Natural killer cell treated with Interleukin-12 subunit alpha and Interleukin-12 subunit beta and Interleukin-15 and Interleukin-18, amount 100 ng/mL, for 72 hours (primary cell): ENCODE data around the gene SCN5A. TPM values are rescaled to one million over a fixed set of nuclear protein-coding genes. Genes with fewer than 3 reads are reported as not detected.
A peak's percentile ranks its signal among the peaks of the same experiment; 100 is the strongest.

Source experiments
- ATAC-seq, 2 donors: fragments of 150-1000 bp; cut with Tn5 transposase in 1 of 2; sonication (Bioruptor Pico), chemical (Tn5 transposase) in 1 of 2; 2 replicates each; pipeline ENCODE4 v1.10.0; 2021
- DNase-seq: peaks from one replicate; pipeline ENCODE4 v3.0.0; 2022; ENCODE audit warnings: low spot score
- H3K27ac Mint-ChIP-seq, 2 donors: 1 replicate in 1 of 2; 2 replicates in 1 of 2; pipeline ENCODE4 v1.8.0; 2022; ENCODE audit warnings: mixed read lengths in 2 of 2, mild to moderate bottlenecking in 1 of 2, moderate library complexity in 1 of 2
- H3K27me3 Mint-ChIP-seq, 2 donors: 1 replicate in 1 of 2; 2 replicates in 1 of 2; pipeline ENCODE4 v1.8.0; 2022; ENCODE audit warnings: mixed read lengths in 2 of 2
- H3K36me3 Mint-ChIP-seq: one replicate; pipeline ENCODE4 v1.8.0; 2022; ENCODE audit warnings: mixed read lengths
- H3K4me1 Mint-ChIP-seq, 2 donors: 1 replicate in 1 of 2; 2 replicates in 1 of 2; pipeline ENCODE4 v1.8.0; 2022; ENCODE audit warnings: low read depth in 2 of 2, mixed read lengths in 2 of 2, mild to moderate bottlenecking in 1 of 2
- H3K4me3 Mint-ChIP-seq: one replicate; pipeline ENCODE4 v1.8.0; 2022; ENCODE audit warnings: mixed read lengths
- H3K9me3 Mint-ChIP-seq: 2 replicates; pipeline ENCODE4 v1.8.0; 2022; ENCODE audit warnings: mixed read lengths
- total RNA-seq, 2 donors: library from RNA; stranded (reverse); gene quantifications; one replicate each; pipeline ENCODE4 v1.2.3, GENCODE V29; 2022

The SCN5A gene
- under 1 TPM in 1 of 2 donors, not detected in 1; 0.14 TPM for total RNA-seq

GRCh38 chr3:38649500-38650247 lies at the start of gene SCN5A:
SCN5A (minus strand) TSS chr3:38649687; CDS start chr3:38633307, 16,380 bp downstream.
- Mint-ChIP-seq H3K4me3 (peak within 1 kb of the TSS; percentile 72), H3K9me3 (no peaks in the 10 kb centered on the region), H3K36me3 (no peaks in the 10 kb centered on the region), H3K27me3 (peaks cover 16 to 17% of the 10 kb centered on the region in 2 donors), H3K4me1 (peaks cover 0 to 2% of the 10 kb centered on the region in 2 donors), H3K27ac (no peak within 1 kb of the TSS)
- DNase-seq (no peak), ATAC-seq (peak; percentile 80 to 86)

- no peak overlapping the region for H3K27ac Mint-ChIP-seq
- ATAC-seq (no peak), DNase-seq (no peak)
- H3K9me3 Mint-ChIP-seq = no peaks in the 10 kb centered on the region
- no peaks in the 10 kb centered on the region for H3K4me1 Mint-ChIP-seq
- H3K4me3 Mint-ChIP-seq = no peak overlapping the region
- H3K27me3 Mint-ChIP-seq = peaks cover 11 to 15% of the 10 kb centered on the region in 2 donors
- no peaks in the 10 kb centered on the region for H3K36me3 Mint-ChIP-seq
These were observed 49.3 kb upstream of the SCN5A start for GRCh38 chr3:38698760-38699159.

- Mint-ChIP-seq H3K27me3 (peaks cover 11 to 15% of the 10 kb centered on the region in 2 donors), H3K27ac (no peak overlapping the region), H3K9me3 (no peaks in the 10 kb centered on the region), H3K4me3 (no peak overlapping the region), H3K4me1 (no peaks in the 10 kb centered on the region), H3K36me3 (no peaks in the 10 kb centered on the region)
- no peak for DNase-seq
- peak in 1 of 2 donors; percentile 17 for ATAC-seq
These were observed 48.6 kb upstream of the SCN5A start for GRCh38 chr3:38698061-38698460.

GRCh38 chr3:38696034-38696433 lies 46.5 kb upstream of the SCN5A start:
- ATAC-seq = no peak
- no peak for DNase-seq
- Mint-ChIP-seq H3K36me3 (no peaks in the 10 kb centered on the region), H3K4me1 (no peaks in the 10 kb centered on the region), H3K27ac (no peak overlapping the region), H3K27me3 (peaks cover 8 to 15% of the 10 kb centered on the region in 2 donors), H3K9me3 (no peaks in the 10 kb centered on the region), H3K4me3 (no peak overlapping the region)

GRCh38 chr3:38690185-38690584 lies 40.7 kb upstream of the SCN5A start:
- Mint-ChIP-seq H3K27me3 (peaks cover 14 to 23% of the 10 kb centered on the region in 2 donors), H3K4me1 (no peaks in the 10 kb centered on the region), H3K4me3 (no peak overlapping the region), H3K9me3 (no peaks in the 10 kb centered on the region), H3K27ac (no peak overlapping the region), H3K36me3 (no peaks in the 10 kb centered on the region)
- no peak for ATAC-seq
- no peak for DNase-seq

GRCh38 chr3:38689774-38690173 lies 40.3 kb upstream of the SCN5A start:
- H3K4me1 Mint-ChIP-seq = no peaks in the 10 kb centered on the region
- H3K36me3 Mint-ChIP-seq = no peaks in the 10 kb centered on the region
- H3K27me3 Mint-ChIP-seq = peaks cover 11 to 23% of the 10 kb centered on the region in 2 donors
- no peaks in the 10 kb centered on the region for H3K9me3 Mint-ChIP-seq
- H3K27ac Mint-ChIP-seq = no peak overlapping the region
- DNase-seq (no peak), ATAC-seq (no peak)
- no peak overlapping the region for H3K4me3 Mint-ChIP-seq

GRCh38 chr3:38689346-38689745 lies 39.9 kb upstream of the SCN5A start:
- no peak for ATAC-seq

GRCh38 chr3:38687321-38687720 lies 37.8 kb upstream of the SCN5A start:
- Mint-ChIP-seq H3K27ac (no peak overlapping the region), H3K27me3 (peaks cover 13 to 36% of the 10 kb centered on the region in 2 donors), H3K36me3 (no peaks in the 10 kb centered on the region), H3K4me1 (no peaks in the 10 kb centered on the region), H3K9me3 (no peaks in the 10 kb centered on the region), H3K4me3 (no peak overlapping the region)
- DNase-seq (no peak), ATAC-seq (no peak)

More at GRCh38 chr3:38689346-38689745, 39.9 kb upstream of the SCN5A start:
- no peak overlapping the region for H3K27ac Mint-ChIP-seq
- peaks cover 12 to 26% of the 10 kb centered on the region in 2 donors for H3K27me3 Mint-ChIP-seq
- H3K4me1 Mint-ChIP-seq = no peaks in the 10 kb centered on the region
- no peaks in the 10 kb centered on the region for H3K9me3 Mint-ChIP-seq
- H3K4me3 Mint-ChIP-seq = no peak overlapping the region
- DNase-seq = no peak
- H3K36me3 Mint-ChIP-seq = no peaks in the 10 kb centered on the region

GRCh38 chr3:38684546-38684945 lies 35.1 kb upstream of the SCN5A start:
- Mint-ChIP-seq H3K27me3 (peaks cover 20 to 51% of the 10 kb centered on the region in 2 donors), H3K27ac (no peak overlapping the region), H3K36me3 (no peaks in the 10 kb centered on the region), H3K4me3 (no peak overlapping the region), H3K4me1 (no peaks in the 10 kb centered on the region), H3K9me3 (no peaks in the 10 kb centered on the region)
- DNase-seq (no peak), ATAC-seq (no peak)

GRCh38 chr3:38669668-38670067 lies 20.2 kb upstream of the SCN5A start:
- Mint-ChIP-seq H3K4me1 (no peaks in the 10 kb centered on the region), H3K27me3 (peaks cover 21 to 40% of the 10 kb centered on the region in 2 donors), H3K9me3 (no peaks in the 10 kb centered on the region), H3K27ac (no peak overlapping the region), H3K36me3 (no peaks in the 10 kb centered on the region), H3K4me3 (no peak overlapping the region)
- ATAC-seq (no peak), DNase-seq (no peak)

GRCh38 chr3:38662544-38662943 lies 13.1 kb upstream of the SCN5A start:
- Mint-ChIP-seq H3K4me3 (no peak overlapping the region), H3K27ac (no peak overlapping the region), H3K36me3 (peaks cover 9% of the 10 kb centered on the region), H3K9me3 (no peaks in the 10 kb centered on the region), H3K27me3 (peaks cover 28 to 34% of the 10 kb centered on the region in 2 donors), H3K4me1 (no peaks in the 10 kb centered on the region)
- DNase-seq (no peak), ATAC-seq (no peak)

- Mint-ChIP-seq H3K4me3 (no peak overlapping the region), H3K9me3 (no peaks in the 10 kb centered on the region), H3K27me3 (peaks cover 28 to 32% of the 10 kb centered on the region in 2 donors), H3K36me3 (peaks cover 9% of the 10 kb centered on the region), H3K4me1 (peaks cover 0 to 2% of the 10 kb centered on the region in 2 donors), H3K27ac (no peak overlapping the region)
- DNase-seq (no peak), ATAC-seq (peak in 1 of 2 donors; percentile 48)
These were observed 9.4 kb upstream of the SCN5A start for GRCh38 chr3:38658841-38659240.

GRCh38 chr3:38657369-38657768 lies 7.9 kb upstream of the SCN5A start:
- no peak overlapping the region for H3K27ac Mint-ChIP-seq

GRCh38 chr3:38655708-38656300 lies 6.3 kb upstream of the SCN5A start:
- Mint-ChIP-seq H3K27ac (no peak overlapping the region), H3K4me1 (peaks cover 0 to 2% of the 10 kb centered on the region in 2 donors), H3K4me3 (no peak overlapping the region), H3K36me3 (no peaks in the 10 kb centered on the region), H3K27me3 (peaks cover 28 to 36% of the 10 kb centered on the region in 2 donors), H3K9me3 (no peaks in the 10 kb centered on the region)
- ATAC-seq = no peak
- no peak for DNase-seq

More at GRCh38 chr3:38657369-38657768, 7.9 kb upstream of the SCN5A start:
- Mint-ChIP-seq H3K36me3 (no peaks in the 10 kb centered on the region), H3K4me3 (no peak overlapping the region), H3K9me3 (no peaks in the 10 kb centered on the region), H3K27me3 (peaks cover 28 to 32% of the 10 kb centered on the region in 2 donors), H3K4me1 (peaks cover 0 to 2% of the 10 kb centered on the region in 2 donors)
- ATAC-seq (no peak), DNase-seq (no peak)
